IMR-90 (cell line): ENCODE results near the gene ARFGEF3. TPM values are rescaled to one million over a fixed set of nuclear protein-coding genes. Genes with fewer than 3 reads are reported as not detected.

Experiments used
- ATAC-seq: fragments of 200-7000 bp; cut with Tn5 transposase; 2 replicates; pipeline ENCODE4 v1.9.1; 2020; ENCODE audit warnings: low read depth, mild to moderate bottlenecking, moderate library complexity
- BruUV-seq: library from RNA; stranded (reverse); fragments of 400-500 nt; replicated peaks from 2 replicates; lab custom pipeline; 2021; lab: Mats Ljungman, UMichigan
- CTCF ChIA-PET: fragments of 300-600 bp; formaldehyde crosslinking; extraction: SDS; loops from one replicate; lab custom pipeline; 2021; ENCODE audit warnings: antibody characterized with exemption; lab: Yijun Ruan, JAX
- POLR2A ChIA-PET: fragments of 300-600 bp; sonication (Branson Sonifier 250); formaldehyde crosslinking; loops from one replicate; lab custom pipeline; 2022; ENCODE audit warnings: antibody characterized with exemption; ENCODE audit not compliant: unreplicated experiment; lab: Charles Lee
- DNase-seq: peaks from one replicate; pipeline ENCODE4 v3.0.0; 2013
- H2AFZ ChIP-seq: replicated peaks from 2 replicates; pipeline ENCODE3; 2013; ENCODE audit warnings: low read length, mild to moderate bottlenecking; ENCODE audit not compliant: poor library complexity
- H2AK5ac ChIP-seq: 2 replicates; pipeline ENCODE4 v1.6.1; 2013; ENCODE audit warnings: low read depth, low read length, inconsistent platforms
- H2AK9ac ChIP-seq: replicated peaks from 2 replicates; pipeline ENCODE3; 2013; ENCODE audit warnings: mild to moderate bottlenecking, low read depth, low read length, moderate library complexity; ENCODE audit not compliant: poor library complexity
- H2BK120ac ChIP-seq: 2 replicates; pipeline ENCODE4 v1.6.1; 2013; ENCODE audit warnings: low read depth, low read length, inconsistent platforms
- H2BK15ac ChIP-seq: 3 replicates; pipeline ENCODE4 v1.6.1; 2013; ENCODE audit warnings: low read depth, low read length, inconsistent platforms
- H2BK20ac ChIP-seq: 2 replicates; pipeline ENCODE4 v1.6.1; 2013; ENCODE audit warnings: low read depth, mild to moderate bottlenecking, inconsistent platforms, low read length, moderate library complexity
- H2BK5ac ChIP-seq: 2 replicates; pipeline ENCODE4 v1.6.1; 2013; ENCODE audit warnings: mild to moderate bottlenecking, low read depth, low read length, inconsistent platforms; ENCODE audit not compliant: poor library complexity, severe bottlenecking
- H3K14ac ChIP-seq: replicated peaks from 2 replicates; pipeline ENCODE4 v1.6.1; 2013; ENCODE audit warnings: low read depth, low read length, inconsistent platforms
- H3K18ac ChIP-seq: 2 replicates; pipeline ENCODE4 v1.6.1; 2013; ENCODE audit warnings: low read depth, low read length, control low read depth
- H3K23ac ChIP-seq: 2 replicates; pipeline ENCODE4 v1.6.1; 2013; ENCODE audit warnings: low read depth, low read length, inconsistent platforms
- H3K27ac ChIP-seq: 2 replicates; pipeline ENCODE4 v1.5.1; 2013; ENCODE audit warnings: mild to moderate bottlenecking, control low read depth, low read length; ENCODE audit not compliant: insufficient read depth
- H3K27me3 ChIP-seq: 2 replicates; pipeline ENCODE4 v1.6.1; 2013; ENCODE audit warnings: low read length; ENCODE audit not compliant: control insufficient read depth, insufficient read depth
- H3K36me3 ChIP-seq: 2 replicates; pipeline ENCODE4 v1.6.1; 2013; ENCODE audit warnings: low read length, mixed read lengths; ENCODE audit not compliant: control insufficient read depth, insufficient read depth
- H3K4ac ChIP-seq: 2 replicates; pipeline ENCODE4 v1.6.1; 2013; ENCODE audit warnings: low read depth, low read length, inconsistent platforms
- H3K4me1 ChIP-seq: 2 replicates; pipeline ENCODE4 v1.6.1; 2013; ENCODE audit warnings: low read length, mixed read lengths; ENCODE audit not compliant: control insufficient read depth, insufficient read depth
- H3K4me2 ChIP-seq: 2 replicates; pipeline ENCODE4 v1.6.1; 2013; ENCODE audit warnings: low read depth, mild to moderate bottlenecking, control low read depth, low read length, moderate library complexity
- H3K4me3 ChIP-seq: 2 replicates; pipeline ENCODE4 v1.5.1; 2013; ENCODE audit warnings: low read depth, mild to moderate bottlenecking, control low read depth, low read length, moderate library complexity; ENCODE audit not compliant: insufficient read depth
- H3K56ac ChIP-seq: 2 replicates; pipeline ENCODE4 v1.6.1; 2013; ENCODE audit warnings: low read length, inconsistent platforms; ENCODE audit not compliant: insufficient read depth; ENCODE audit errors: extremely low read depth
- H3K79me1 ChIP-seq, 2 experiments: 2 replicates each; pipeline ENCODE4 v1.6.1; 2013; ENCODE audit warnings: low read length in 2 of 2, inconsistent platforms in 1 of 2, low read depth in 1 of 2
- H3K9ac ChIP-seq: 2 replicates; pipeline ENCODE4 v1.6.1; 2013; ENCODE audit warnings: low read depth, low read length, control low read depth
- H3K9me1 ChIP-seq: 2 replicates; pipeline ENCODE4 v1.6.1; 2013; ENCODE audit warnings: low read length, inconsistent platforms; ENCODE audit not compliant: insufficient read depth
- H3K9me3 ChIP-seq: 2 replicates; pipeline ENCODE4 v1.6.1; 2013; ENCODE audit warnings: low read length; ENCODE audit not compliant: control insufficient read depth, insufficient read depth
- H4K20me1 ChIP-seq: 2 replicates; pipeline ENCODE4 v1.6.1; 2013; ENCODE audit warnings: low read length, inconsistent platforms; ENCODE audit not compliant: insufficient read depth
- H4K5ac ChIP-seq: 2 replicates; pipeline ENCODE4 v1.6.1; 2013; ENCODE audit warnings: mild to moderate bottlenecking, low read depth, low read length, control low read depth
- H4K8ac ChIP-seq, 2 experiments: 2 replicates each; pipeline ENCODE4 v1.6.1; 2013; ENCODE audit warnings: low read depth in 2 of 2, low read length in 2 of 2, control low read depth in 1 of 2, inconsistent platforms in 1 of 2
- H4K91ac ChIP-seq: 2 replicates; pipeline ENCODE4 v1.6.1; 2013; ENCODE audit warnings: low read depth, low read length, inconsistent platforms; ENCODE audit not compliant: insufficient read depth
- BHLHE40 ChIP-seq: fragments of 150-350 bp; IDR thresholded peaks from 2 replicates; pipeline ENCODE4 v1.6.1; 2016; ENCODE audit warnings: mild to moderate bottlenecking, low read depth, low read length
- CEBPB ChIP-seq: IDR thresholded peaks from 2 replicates; pipeline ENCODE4 v1.6.1; 2012; ENCODE audit warnings: low read depth, low read length, improper control_type of control experiment
- MAZ ChIP-seq: IDR thresholded peaks from 2 replicates; pipeline ENCODE4 v1.6.1; 2012; ENCODE audit warnings: low read depth, mild to moderate bottlenecking, low read length, improper control_type of control experiment, moderate library complexity, borderline replicate concordance
- MXI1 ChIP-seq: IDR thresholded peaks from 2 replicates; pipeline ENCODE4 v1.6.1; 2012; ENCODE audit warnings: low read depth, mild to moderate bottlenecking, low read length, moderate library complexity, borderline replicate concordance
- POLR2A ChIP-seq: IDR thresholded peaks from 2 replicates; pipeline ENCODE4 v1.6.1; 2012; ENCODE audit warnings: mild to moderate bottlenecking, low read depth, low read length
- RAD21 ChIP-seq: IDR thresholded peaks from 2 replicates; pipeline ENCODE4 v1.6.1; 2012; ENCODE audit warnings: low read length, improper control_type of control experiment
- RCOR1 ChIP-seq: IDR thresholded peaks from 2 replicates; pipeline ENCODE4 v1.6.1; 2012; ENCODE audit warnings: mild to moderate bottlenecking, low read length, improper control_type of control experiment; ENCODE audit not compliant: insufficient replicate concordance
- RFX5 ChIP-seq: IDR thresholded peaks from 2 replicates; pipeline ENCODE4 v1.8.0; 2012; ENCODE audit warnings: low read depth, mild to moderate bottlenecking, low read length, moderate library complexity
- WGBS, 2 experiments: methylation state at CpG; one replicate each; pipeline versions ENCODE4 v1.1.5 to v1.1.7; 2013; ENCODE audit warnings: missing lambda C conversion rate in 2 of 2; ENCODE audit not compliant: insufficient read length in 1 of 2; ENCODE audit errors: extremely low coverage in 2 of 2; 5-methylcytosine and 5-hydroxymethylcytosine counted together
- dilution Hi-C: fragments of 300-500 bp; cut with HindIII; formaldehyde crosslinking; loops from one replicate; pipeline ENCODE4 v1.14.3; 2018; ENCODE audit warnings: low sequenced_read_pairs; ENCODE audit not compliant: unreplicated experiment
- in situ Hi-C: fragments of 300-500 bp; cut with MboI; formaldehyde crosslinking; loops from 3 replicates; pipeline ENCODE4 v1.14.3; 2019; ENCODE audit warnings: low sequenced_read_pairs, inconsistent platforms, mixed read lengths
- intact Hi-C: fragments of 100-400 bp; cut with micrococcal nuclease; formaldehyde crosslinking; loops from 2 replicates; pipeline ENCODE4 v1.10.0; 2022
- polyA plus RNA-seq, 3 experiments: library from polyadenylated mRNA; depleted of rRNA; stranded (reverse); fragments of >200 nt; gene quantifications; 2 replicates each; pipeline ENCODE4 v1.2.3, GENCODE V29; 2012; ENCODE audit warnings: low replicate concordance in 1 of 3
- total RNA-seq: library from RNA; depleted of rRNA; stranded (reverse); fragments of >200 nt; gene quantifications from 2 replicates; pipeline ENCODE4 v1.2.3, GENCODE V29; 2012

The ARFGEF3 gene
- total and polyA plus RNA-seq, 2 of the 4 experiments (the other 2 are of a cell fraction), result under 0.01 to 0.02 TPM

DNA sequence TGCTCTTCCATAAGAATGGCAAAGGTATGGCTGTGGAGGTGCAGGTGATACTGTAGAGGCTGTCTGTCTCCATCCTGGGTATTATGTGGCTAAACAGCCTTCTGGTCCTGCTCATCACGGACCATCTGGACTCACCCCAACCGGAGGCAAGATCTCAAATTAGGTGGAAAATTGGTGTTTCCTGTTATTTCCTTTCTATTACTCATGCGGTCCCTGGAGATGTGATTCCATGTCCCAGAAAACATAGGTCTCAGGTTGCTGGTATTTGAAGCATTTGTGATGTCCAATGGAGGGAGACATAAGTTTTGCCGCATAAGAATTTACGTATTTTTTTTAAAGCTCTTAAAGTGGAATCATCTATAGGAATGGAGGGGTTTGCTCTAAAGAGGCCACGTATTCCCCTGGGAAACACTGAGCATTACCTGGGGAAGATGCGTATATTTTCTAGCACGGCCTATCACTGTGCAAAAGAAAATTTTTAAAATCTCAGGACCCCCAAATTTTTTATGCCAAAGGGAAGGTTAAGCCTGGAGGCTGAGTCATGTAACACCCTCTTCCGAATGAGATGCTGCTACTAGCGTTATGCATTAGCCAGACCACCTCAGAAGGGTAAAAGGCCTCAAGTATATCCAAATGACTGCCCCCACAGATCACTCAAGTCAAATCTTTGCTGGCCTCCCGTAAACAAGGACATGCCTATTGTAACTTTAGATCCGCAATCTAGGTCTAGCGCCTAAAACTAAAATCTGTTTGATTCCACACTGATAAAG lies 78.9 kb downstream of the ARFGEF3 start:
- Histone ChIP-seq H3K9me3 (no peaks in the 10 kb centered on the region), H3K4me3 (no peak overlapping the region), H3K4me2 (no peak overlapping the region), H2BK120ac (no peak overlapping the region), H3K9me1 (no peaks in the 10 kb centered on the region), H2AK9ac (no peak overlapping the region), H4K8ac (no peak overlapping the region), H3K36me3 (no peaks in the 10 kb centered on the region), H3K4me1 (no peaks in the 10 kb centered on the region), H3K9ac (no peak overlapping the region), H4K5ac (no peak overlapping the region), H2BK5ac (no peak overlapping the region), H3K27ac (no peak overlapping the region), H3K14ac (no peak overlapping the region; the same call in 1 of the 2 replicates), H2BK15ac (no peak overlapping the region), H2AFZ (no peak overlapping the region), H3K18ac (no peak overlapping the region), H3K79me1 (no peaks in the 10 kb centered on the region), H2BK20ac (no peak overlapping the region), H4K91ac (no peak overlapping the region), H3K4ac (no peak overlapping the region), H3K27me3 (peaks cover 5% of the 10 kb centered on the region), H3K23ac (no peak overlapping the region), H3K56ac (no peak overlapping the region), H4K20me1 (no peaks in the 10 kb centered on the region), H2AK5ac (no peak overlapping the region)
- CTCF ChIA-PET, result no interaction called here
- no peak for DNase-seq
- BruUV-seq, result no TSS peak
- POLR2A ChIA-PET, result interaction anchor here (0.7 kb wide), 1 partner anchor 1028 kb away, joined by 3 read pairs; no protein-coding TSS in a partner anchor
- ATAC-seq, result no peak
- intact Hi-C loops (loop anchor here (5.0 kb wide), 1 partner anchor 102 kb away; no protein-coding TSS in a partner anchor), in situ Hi-C loops (no loop called here), dilution Hi-C loops (no loop called here)
- WGBS, 2 experiments, result 83% methylated on average over 2 of the region's 13 CpGs; no CpG with 5 or more reads in 1 of the 2 experiments
- TF ChIP-seq MAZ (no peak), MXI1 (no peak), RCOR1 (no peak), RFX5 (no peak), BHLHE40 (no peak), CEBPB (no peak), POLR2A (no peak), RAD21 (no peak)
